OCI-LY3 (cell line): ENCODE results near the gene RBM20.

Experiments used
- H2AFZ ChIP-seq: fragments of 200-600, 300-600 bp; shearing (Covaris generic); 2 replicates; pipeline ENCODE4 v1.6.0; 2014; ENCODE audit warnings: antibody characterized with exemption, low read depth, low read length
- H3K27ac ChIP-seq: fragments of 200-600, 300-600 bp; sonication (generic); 2 replicates; pipeline ENCODE4 v1.5.1; 2014; ENCODE audit warnings: mild to moderate bottlenecking, low read length, moderate library complexity, mixed read lengths
- H3K27me3 ChIP-seq: fragments of 200-600, 300-600 bp; sonication (generic); 2 replicates; pipeline ENCODE4 v1.6.1; 2014; ENCODE audit warnings: low read depth, low read length, mixed read lengths
- H3K36me3 ChIP-seq: fragments of 200-600, 300-600 bp; sonication (generic); replicated peaks from 2 replicates; pipeline ENCODE3; 2014; ENCODE audit warnings: low read depth, low read length, mixed read lengths
- H3K4me1 ChIP-seq: fragments of 300-600, 200-600 bp; sonication (generic); 2 replicates; pipeline ENCODE4 v1.6.1; 2014; ENCODE audit warnings: low read length, mixed read lengths
- H3K4me2 ChIP-seq: fragments of 200-600, 300-600 bp; sonication (generic); 2 replicates; pipeline ENCODE4 v1.6.1; 2014; ENCODE audit warnings: low read length, mixed read lengths
- H3K4me3 ChIP-seq: fragments of 300-600, 200-600 bp; sonication (generic); 2 replicates; pipeline ENCODE4 v1.5.1; 2014; ENCODE audit warnings: antibody characterized with exemption, mild to moderate bottlenecking, low read length, moderate library complexity
- H3K79me2 ChIP-seq: fragments of 300-600, 200-600 bp; shearing (Covaris generic); 2 replicates; pipeline ENCODE4 v1.6.1; 2014; ENCODE audit warnings: mild to moderate bottlenecking, low read length, mixed read lengths
- H3K9ac ChIP-seq: fragments of 300-600, 200-600 bp; shearing (Covaris generic); 2 replicates; pipeline ENCODE4 v1.6.0; 2014; ENCODE audit warnings: mild to moderate bottlenecking, low read length, moderate library complexity
- H3K9me3 ChIP-seq: fragments of 200-600, 300-600 bp; shearing (Covaris generic); 2 replicates; pipeline ENCODE4 v1.6.1; 2014; ENCODE audit warnings: low read length, mixed read lengths; ENCODE audit not compliant: insufficient read depth
- H4K20me1 ChIP-seq: fragments of 200-600, 300-600 bp; sonication (generic); 2 replicates; pipeline ENCODE4 v1.6.1; 2016; ENCODE audit warnings: low read length, mixed read lengths; ENCODE audit not compliant: insufficient read depth
- CTCF ChIP-seq: fragments of 200-600, 300-600 bp; sonication (generic); IDR thresholded peaks from 2 replicates; pipeline ENCODE4 v1.5.1; 2014; ENCODE audit warnings: antibody characterized with exemption, low read length, low read depth
- EZH2phosphoT487 ChIP-seq: fragments of 200-600 bp; shearing (Covaris generic); IDR thresholded peaks from 2 replicates; pipeline ENCODE4 v1.6.1; 2018; ENCODE audit warnings: antibody characterized with exemption, mixed run types, low read depth

The RBM20 gene

GRCh38 chr10:110748970-110749369 is 104.8 kb downstream of the RBM20 start:
- no peaks in the 10 kb centered on the region for H3K79me2 ChIP-seq
- H3K9ac ChIP-seq = no peak overlapping the region
- H3K4me1 ChIP-seq = no peaks in the 10 kb centered on the region
- no peaks in the 10 kb centered on the region for H4K20me1 ChIP-seq
- H3K4me3 ChIP-seq = no peak overlapping the region
- no peaks in the 10 kb centered on the region for H3K27me3 ChIP-seq
- H2AFZ ChIP-seq = no peak overlapping the region
- TF ChIP-seq EZH2phosphoT487 = no peak
- TF ChIP-seq CTCF = no peak
- no peaks in the 10 kb centered on the region for H3K36me3 ChIP-seq
- no peak overlapping the region for H3K4me2 ChIP-seq
- H3K27ac ChIP-seq = no peak overlapping the region
- no peaks in the 10 kb centered on the region for H3K9me3 ChIP-seq

GRCh38 chr10:110750931-110751330 is 106.8 kb downstream of the RBM20 start:
- Histone ChIP-seq H3K4me2 (no peak overlapping the region), H4K20me1 (no peaks in the 10 kb centered on the region), H2AFZ (no peak overlapping the region), H3K79me2 (no peaks in the 10 kb centered on the region), H3K9ac (no peak overlapping the region), H3K27ac (no peak overlapping the region), H3K36me3 (no peaks in the 10 kb centered on the region), H3K27me3 (no peaks in the 10 kb centered on the region), H3K9me3 (no peaks in the 10 kb centered on the region), H3K4me1 (peaks cover 6% of the 10 kb centered on the region), H3K4me3 (no peak overlapping the region)
- TF ChIP-seq EZH2phosphoT487 = no peak
- TF ChIP-seq CTCF = no peak

- Histone ChIP-seq H4K20me1 (no peaks in the 10 kb centered on the region), H2AFZ (no peak overlapping the region), H3K4me1 (peaks cover 6% of the 10 kb centered on the region), H3K4me2 (no peak overlapping the region), H3K9me3 (no peaks in the 10 kb centered on the region), H3K36me3 (no peaks in the 10 kb centered on the region), H3K9ac (no peak overlapping the region), H3K27ac (no peak overlapping the region), H3K27me3 (no peaks in the 10 kb centered on the region), H3K4me3 (no peak overlapping the region), H3K79me2 (no peaks in the 10 kb centered on the region)
- TF ChIP-seq EZH2phosphoT487 = no peak
- TF ChIP-seq CTCF = no peak
Observed at GRCh38 chr10:110751850-110752249, 107.7 kb downstream of the RBM20 start.

- H4K20me1 ChIP-seq = no peaks in the 10 kb centered on the region
- H3K9ac ChIP-seq = no peak overlapping the region
- H3K4me1 ChIP-seq = peaks cover 6% of the 10 kb centered on the region
- H3K79me2 ChIP-seq = no peaks in the 10 kb centered on the region
- H2AFZ ChIP-seq = no peak overlapping the region
- TF ChIP-seq CTCF = no peak
- no peak for TF ChIP-seq EZH2phosphoT487
- no peak overlapping the region for H3K27ac ChIP-seq
- no peak overlapping the region for H3K4me3 ChIP-seq
- no peak overlapping the region for H3K4me2 ChIP-seq
- H3K36me3 ChIP-seq = no peaks in the 10 kb centered on the region
- no peaks in the 10 kb centered on the region for H3K9me3 ChIP-seq
- no peaks in the 10 kb centered on the region for H3K27me3 ChIP-seq
Observed at GRCh38 chr10:110753462-110753861, 109.3 kb downstream of the RBM20 start.
